PC-3 (cell line): ENCODE data around the gene DDX52. TPM values are rescaled to one million over a fixed set of nuclear protein-coding genes. Genes with fewer than 3 reads are reported as not detected.
A peak's percentile ranks its signal among the peaks of the same experiment; 100 is the strongest.

Source experiments
- ATAC-seq: fragments of 200-7000 bp; cut with Tn5 transposase; 2 replicates; pipeline ENCODE4 v1.9.1; 2020; ENCODE audit warnings: mild to moderate bottlenecking, moderate library complexity
- Bru-seq: library from RNA; stranded (reverse); fragments of 400-500 nt; gene quantifications from one replicate; lab custom pipeline; 2021; lab: Mats Ljungman, UMichigan
- BruChase-seq, 2 experiments: library from RNA; stranded (reverse); fragments of 400-500 nt; gene quantifications; one replicate each; lab custom pipeline; 2021; lab: Mats Ljungman, UMichigan
- BruUV-seq: library from RNA; stranded (reverse); fragments of 400-500 nt; replicated peaks from 2 replicates; lab custom pipeline; 2021; lab: Mats Ljungman, UMichigan
- CTCF ChIA-PET: fragments of 300-600 bp; sonication (Branson Sonifier 250); formaldehyde crosslinking; loops from one replicate; lab custom pipeline; 2022; ENCODE audit warnings: antibody characterized with exemption; lab: Charles Lee
- POLR2A ChIA-PET: fragments of 300-600 bp; sonication (Branson Sonifier 250); formaldehyde crosslinking; loops from one replicate; lab custom pipeline; 2022; ENCODE audit warnings: antibody characterized with exemption; ENCODE audit not compliant: unreplicated experiment; lab: Charles Lee
- DNase-seq: peaks from one replicate; pipeline ENCODE4 v3.0.0-alpha.2; 2015
- H2AFZ ChIP-seq: fragments of 300-600 bp; sonication (generic); 2 replicates; pipeline ENCODE4 v1.6.0; 2016; ENCODE audit warnings: antibody characterized with exemption, low read length
- H3F3A ChIP-seq: fragments of 300-600 bp; sonication (generic); one replicate; pipeline ENCODE4 v1.6.0; 2017; ENCODE audit warnings: antibody characterized with exemption, low read length, control low read depth, mild to moderate bottlenecking; ENCODE audit not compliant: unreplicated experiment
- H3K27ac ChIP-seq: fragments of 300-600 bp; sonication (generic); 2 replicates; pipeline ENCODE4 v1.5.1; 2016; ENCODE audit warnings: mild to moderate bottlenecking, low read length
- H3K27me3 ChIP-seq: fragments of 300-600 bp; sonication (generic); 2 replicates; pipeline ENCODE4 v1.6.1; 2016; ENCODE audit warnings: low read length, mixed read lengths
- H3K36me3 ChIP-seq: fragments of 300-600 bp; sonication (generic); 2 replicates; pipeline ENCODE4 v1.6.1; 2016; ENCODE audit warnings: low read depth, mixed run types, low read length, mixed read lengths
- H3K4me1 ChIP-seq: fragments of 300-600 bp; sonication (generic); 2 replicates; pipeline ENCODE4 v1.5.1; 2016; ENCODE audit warnings: low read length; ENCODE audit not compliant: insufficient read depth
- H3K4me2 ChIP-seq: fragments of 300-600 bp; sonication (generic); 2 replicates; pipeline ENCODE4 v1.6.0; 2016; ENCODE audit warnings: low read length
- H3K4me3 ChIP-seq: fragments of 300-600 bp; sonication (generic); 2 replicates; pipeline ENCODE4 v1.5.1; 2016; ENCODE audit warnings: mild to moderate bottlenecking, low read length, mixed read lengths
- H3K79me2 ChIP-seq: fragments of 300-600 bp; sonication (generic); 2 replicates; pipeline ENCODE4 v1.6.1; 2017; ENCODE audit warnings: low read length, mixed read lengths
- H3K9ac ChIP-seq: fragments of 300-600 bp; sonication (generic); 2 replicates; pipeline ENCODE4 v1.6.0; 2016; ENCODE audit warnings: mild to moderate bottlenecking, low read length
- H3K9me2 ChIP-seq: fragments of 300-600 bp; sonication (generic); replicated peaks from 2 replicates; pipeline ENCODE4 v1.6.1; 2016; ENCODE audit warnings: mixed run types, low read length, mixed read lengths
- H3K9me3 ChIP-seq: fragments of 300-600 bp; sonication (generic); 2 replicates; pipeline ENCODE4 v1.6.1; 2016; ENCODE audit warnings: low read length, mixed read lengths
- H4K20me1 ChIP-seq: fragments of 300-600 bp; sonication (generic); 2 replicates; pipeline ENCODE4 v1.6.1; 2016; ENCODE audit warnings: low read length, mixed read lengths
- EZH2 ChIP-seq: fragments of 300-600 bp; sonication (generic); IDR thresholded peaks from one replicate; pipeline ENCODE4 v1.6.1; 2017; ENCODE audit warnings: antibody characterized with exemption, mild to moderate bottlenecking, low read length; ENCODE audit not compliant: unreplicated experiment
- EZH2phosphoT487 ChIP-seq: fragments of 300-600 bp; sonication (generic); IDR thresholded peaks from 2 replicates; pipeline ENCODE4 v1.6.1; 2018; ENCODE audit warnings: mild to moderate bottlenecking, antibody characterized with exemption, low read length, borderline replicate concordance
- intact Hi-C: fragments of 100-400 bp; cut with micrococcal nuclease; formaldehyde crosslinking; loops from 2 replicates; pipeline ENCODE4 v1.9.0; 2023
- long read RNA-seq: library from polyadenylated mRNA; unstranded; transcript quantifications from one replicate; pipeline ENCODE4 v2.0.0, GENCODE V29; 2021; ENCODE audit not compliant: unreplicated experiment
- total RNA-seq: library from RNA; depleted of rRNA; stranded (reverse); fragments of >200 nt; gene quantifications from 2 replicates; pipeline ENCODE4 v1.2.3, GENCODE V29; 2014; rRNA removed
- TF ChIP-seq, protein P1 (sequence below): fragments of 300-600 bp; sonication (generic); conservative IDR thresholded peaks from 2 replicates; pipeline ENCODE4 v1.5.1; 2017; ENCODE audit warnings: antibody characterized with exemption, low read depth, mild to moderate bottlenecking, low read length

The DDX52 gene, protein sequence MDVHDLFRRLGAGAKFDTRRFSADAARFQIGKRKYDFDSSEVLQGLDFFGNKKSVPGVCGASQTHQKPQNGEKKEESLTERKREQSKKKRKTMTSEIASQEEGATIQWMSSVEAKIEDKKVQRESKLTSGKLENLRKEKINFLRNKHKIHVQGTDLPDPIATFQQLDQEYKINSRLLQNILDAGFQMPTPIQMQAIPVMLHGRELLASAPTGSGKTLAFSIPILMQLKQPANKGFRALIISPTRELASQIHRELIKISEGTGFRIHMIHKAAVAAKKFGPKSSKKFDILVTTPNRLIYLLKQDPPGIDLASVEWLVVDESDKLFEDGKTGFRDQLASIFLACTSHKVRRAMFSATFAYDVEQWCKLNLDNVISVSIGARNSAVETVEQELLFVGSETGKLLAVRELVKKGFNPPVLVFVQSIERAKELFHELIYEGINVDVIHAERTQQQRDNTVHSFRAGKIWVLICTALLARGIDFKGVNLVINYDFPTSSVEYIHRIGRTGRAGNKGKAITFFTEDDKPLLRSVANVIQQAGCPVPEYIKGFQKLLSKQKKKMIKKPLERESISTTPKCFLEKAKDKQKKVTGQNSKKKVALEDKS
- total RNA-seq (12.5 and 12.9 TPM in 2 replicates), Bru-seq, nascent RNA (percentile 74 among the genes with signal in this experiment), BruChase-seq, experiment 1, labeled RNA remaining after a 6-hour chase (percentile 81 among the genes with signal in this experiment), BruChase-seq, experiment 2, labeled RNA remaining after a 2-hour chase (percentile 79 among the genes with signal in this experiment)
- long read RNA-seq, full-length matches to known transcripts: 20 of 54 reads
- long read RNA-seq, partial matches to known transcripts: 18 of 54 reads
- long read RNA-seq, other reads (novel, unspliced or antisense): 16 of 54 reads

GRCh38 chr17:37643118-37643766, at the start of gene DDX52:
DDX52 (minus strand) TSS chr17:37643446; CDS start chr17:37643420, 26 bp downstream.
- no peaks in the 10 kb centered on the region for H3F3A ChIP-seq
- DNase-seq (peak; percentile 85), ATAC-seq (peak; percentile 97)
- ChIA-PET CTCF (interaction anchor here (0.6 kb wide), 1 partner anchor 34 kb away, joined by 4 read pairs; no protein-coding TSS in a partner anchor), POLR2A (no interaction called here)
- peak within 1 kb of the TSS; percentile 93 for H3K4me2 ChIP-seq
- peak within 1 kb of the TSS; percentile 96 for H3K4me3 ChIP-seq
- no TSS peak for BruUV-seq
- H3K9me2 ChIP-seq: no peaks in the 10 kb centered on the region
- peaks cover 44% of the 10 kb centered on the region for H3K79me2 ChIP-seq
- H3K9me3 ChIP-seq: no peaks in the 10 kb centered on the region
- H3K9ac ChIP-seq: peak within 1 kb of the TSS; percentile 87
- H3K36me3 ChIP-seq: peaks cover 6% of the 10 kb centered on the region; the same call in 1 of the 2 replicates
- H2AFZ ChIP-seq: peak within 1 kb of the TSS; percentile 84
- peaks cover 8% of the 10 kb centered on the region for H3K4me1 ChIP-seq
- TF ChIP-seq EZH2phosphoT487 (no peak), EZH2 (no peak)
- TF ChIP-seq, protein P1, sequence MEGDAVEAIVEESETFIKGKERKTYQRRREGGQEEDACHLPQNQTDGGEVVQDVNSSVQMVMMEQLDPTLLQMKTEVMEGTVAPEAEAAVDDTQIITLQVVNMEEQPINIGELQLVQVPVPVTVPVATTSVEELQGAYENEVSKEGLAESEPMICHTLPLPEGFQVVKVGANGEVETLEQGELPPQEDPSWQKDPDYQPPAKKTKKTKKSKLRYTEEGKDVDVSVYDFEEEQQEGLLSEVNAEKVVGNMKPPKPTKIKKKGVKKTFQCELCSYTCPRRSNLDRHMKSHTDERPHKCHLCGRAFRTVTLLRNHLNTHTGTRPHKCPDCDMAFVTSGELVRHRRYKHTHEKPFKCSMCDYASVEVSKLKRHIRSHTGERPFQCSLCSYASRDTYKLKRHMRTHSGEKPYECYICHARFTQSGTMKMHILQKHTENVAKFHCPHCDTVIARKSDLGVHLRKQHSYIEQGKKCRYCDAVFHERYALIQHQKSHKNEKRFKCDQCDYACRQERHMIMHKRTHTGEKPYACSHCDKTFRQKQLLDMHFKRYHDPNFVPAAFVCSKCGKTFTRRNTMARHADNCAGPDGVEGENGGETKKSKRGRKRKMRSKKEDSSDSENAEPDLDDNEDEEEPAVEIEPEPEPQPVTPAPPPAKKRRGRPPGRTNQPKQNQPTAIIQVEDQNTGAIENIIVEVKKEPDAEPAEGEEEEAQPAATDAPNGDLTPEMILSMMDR: no peak
- no peaks in the 10 kb centered on the region for H3K27me3 ChIP-seq
- intact Hi-C loops: no loop called here
- H4K20me1 ChIP-seq: peaks cover 8% of the 10 kb centered on the region; the same call in 1 of the 2 replicates
- 0 out of 2 replicates have a peak within 1 kb of the TSS, but pooled peaks have one; percentile 19 for H3K27ac ChIP-seq

DNA sequence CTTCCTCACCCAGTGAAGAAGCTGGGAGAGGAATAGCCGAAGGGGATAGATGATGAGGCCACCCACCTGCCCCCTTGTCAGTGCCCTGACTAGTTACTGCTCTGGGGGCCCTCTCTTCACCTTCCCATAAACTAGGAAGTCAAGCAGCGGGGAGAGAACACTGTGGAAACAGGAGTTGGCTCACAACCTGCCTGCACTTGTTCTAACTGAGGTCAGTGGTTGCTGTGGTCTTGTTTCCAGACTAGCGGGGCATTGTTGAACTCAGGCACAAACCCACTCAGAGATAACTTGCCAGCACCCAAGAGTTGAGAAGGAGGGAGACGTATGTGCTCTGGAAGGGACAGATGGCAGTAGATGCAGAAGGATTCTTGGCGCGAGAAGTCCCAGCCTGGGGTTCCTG, 48.6 kb upstream of the DDX52 start:
- H3K36me3 ChIP-seq: no peaks in the 10 kb centered on the region
- H3K4me1 ChIP-seq: no peaks in the 10 kb centered on the region
- DNase-seq: no peak
- TF ChIP-seq, protein P1: no peak
- no peak for TF ChIP-seq EZH2phosphoT487
- no peak for TF ChIP-seq EZH2
- H3K9me3 ChIP-seq: no peaks in the 10 kb centered on the region
- H3K4me3 ChIP-seq: no peak overlapping the region
- no peaks in the 10 kb centered on the region for H3K79me2 ChIP-seq
- no peaks in the 10 kb centered on the region for H3K9me2 ChIP-seq
- H3F3A ChIP-seq: no peaks in the 10 kb centered on the region
- CTCF ChIA-PET: no interaction called here
- POLR2A ChIA-PET: no interaction called here
- ATAC-seq: no peak
- BruUV-seq: no TSS peak
- no peaks in the 10 kb centered on the region for H4K20me1 ChIP-seq
- H3K27ac ChIP-seq: no peak overlapping the region
- H3K4me2 ChIP-seq: no peak overlapping the region
- H3K9ac ChIP-seq: no peak overlapping the region
- H3K27me3 ChIP-seq: no peaks in the 10 kb centered on the region
- H2AFZ ChIP-seq: no peak overlapping the region
- intact Hi-C loops: no loop called here
